GM12801 (cell line): ENCODE results near the gene NRXN3.

ENCODE experiments used
- TF ChIP-seq, protein P1 (sequence below): IDR thresholded peaks from one replicate; pipeline ENCODE4 v1.5.1; 2011; ENCODE audit warnings: control low read depth; ENCODE audit not compliant: insufficient read length; ENCODE audit errors: extremely low read depth

Gene NRXN3

DNA sequence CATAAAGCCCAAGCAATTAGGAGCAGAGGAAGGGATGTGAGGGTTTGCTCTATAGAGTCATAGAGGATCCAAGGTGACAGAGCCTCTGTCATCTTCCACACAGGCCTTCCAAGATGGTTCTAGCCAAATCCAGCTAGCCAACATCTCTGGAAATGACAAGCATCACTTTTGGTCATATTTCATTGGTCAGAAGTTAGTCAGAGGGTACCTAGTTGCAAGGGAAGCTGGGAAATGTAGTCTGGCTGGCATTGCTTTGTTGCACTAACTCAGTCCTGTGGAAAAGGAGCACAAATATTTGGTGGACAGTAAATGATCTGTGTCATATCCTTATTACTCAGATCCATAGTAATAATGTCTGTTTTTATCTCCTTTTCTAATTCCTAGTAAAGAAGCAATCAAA, 715.7 kb downstream of the NRXN3 start:
- TF ChIP-seq, protein P1, sequence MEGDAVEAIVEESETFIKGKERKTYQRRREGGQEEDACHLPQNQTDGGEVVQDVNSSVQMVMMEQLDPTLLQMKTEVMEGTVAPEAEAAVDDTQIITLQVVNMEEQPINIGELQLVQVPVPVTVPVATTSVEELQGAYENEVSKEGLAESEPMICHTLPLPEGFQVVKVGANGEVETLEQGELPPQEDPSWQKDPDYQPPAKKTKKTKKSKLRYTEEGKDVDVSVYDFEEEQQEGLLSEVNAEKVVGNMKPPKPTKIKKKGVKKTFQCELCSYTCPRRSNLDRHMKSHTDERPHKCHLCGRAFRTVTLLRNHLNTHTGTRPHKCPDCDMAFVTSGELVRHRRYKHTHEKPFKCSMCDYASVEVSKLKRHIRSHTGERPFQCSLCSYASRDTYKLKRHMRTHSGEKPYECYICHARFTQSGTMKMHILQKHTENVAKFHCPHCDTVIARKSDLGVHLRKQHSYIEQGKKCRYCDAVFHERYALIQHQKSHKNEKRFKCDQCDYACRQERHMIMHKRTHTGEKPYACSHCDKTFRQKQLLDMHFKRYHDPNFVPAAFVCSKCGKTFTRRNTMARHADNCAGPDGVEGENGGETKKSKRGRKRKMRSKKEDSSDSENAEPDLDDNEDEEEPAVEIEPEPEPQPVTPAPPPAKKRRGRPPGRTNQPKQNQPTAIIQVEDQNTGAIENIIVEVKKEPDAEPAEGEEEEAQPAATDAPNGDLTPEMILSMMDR: no peak

DNA sequence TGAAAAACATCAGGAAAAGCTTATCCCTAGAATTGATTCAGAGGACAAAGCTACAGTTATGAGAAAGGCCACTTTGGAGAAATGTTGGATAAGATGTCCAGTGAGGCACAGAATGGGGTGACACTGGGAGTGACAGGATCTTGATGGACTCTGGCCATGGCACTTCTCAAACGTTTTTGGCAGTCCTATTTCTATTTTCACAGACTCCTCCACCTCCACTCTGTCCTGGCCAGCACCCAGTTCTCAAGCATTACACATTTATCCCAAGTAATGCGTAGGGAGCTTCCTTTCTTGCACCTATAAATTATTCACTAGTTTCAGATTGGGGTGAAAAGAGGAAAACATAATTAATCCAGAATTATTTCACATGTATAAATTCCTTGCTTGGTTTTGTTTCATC, 727.3 kb downstream of the NRXN3 start:
- TF ChIP-seq, protein P1: no peak

DNA sequence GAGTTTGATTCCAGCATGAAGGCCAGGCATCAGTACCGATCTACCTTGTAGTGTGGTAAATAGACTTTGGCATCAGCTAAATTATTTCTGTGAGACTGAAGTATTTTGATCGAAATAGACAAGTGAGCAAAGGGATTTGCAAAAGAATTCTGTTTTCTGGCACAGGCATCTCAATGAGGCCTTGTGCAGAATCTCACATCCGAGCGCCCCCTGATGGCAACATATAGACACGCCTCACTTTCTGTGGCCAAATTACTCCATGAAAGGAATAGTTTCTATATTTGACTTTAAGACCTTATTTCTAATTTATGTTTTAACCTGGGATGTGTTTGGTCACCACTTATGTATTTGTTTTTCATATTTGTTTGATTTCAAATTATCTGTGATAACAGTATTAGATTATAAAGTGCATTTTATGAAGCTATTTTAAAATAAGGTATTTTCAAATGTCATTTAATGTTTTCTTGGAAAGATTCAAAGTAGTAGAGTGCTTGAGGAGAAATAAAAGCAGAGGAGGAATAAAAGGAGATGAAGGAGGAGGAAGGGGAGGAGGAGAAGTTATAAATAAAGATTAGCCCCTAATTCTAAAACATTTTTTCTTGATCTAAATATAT, 731.9 kb downstream of the NRXN3 start:
- TF ChIP-seq, protein P1: no peak

DNA sequence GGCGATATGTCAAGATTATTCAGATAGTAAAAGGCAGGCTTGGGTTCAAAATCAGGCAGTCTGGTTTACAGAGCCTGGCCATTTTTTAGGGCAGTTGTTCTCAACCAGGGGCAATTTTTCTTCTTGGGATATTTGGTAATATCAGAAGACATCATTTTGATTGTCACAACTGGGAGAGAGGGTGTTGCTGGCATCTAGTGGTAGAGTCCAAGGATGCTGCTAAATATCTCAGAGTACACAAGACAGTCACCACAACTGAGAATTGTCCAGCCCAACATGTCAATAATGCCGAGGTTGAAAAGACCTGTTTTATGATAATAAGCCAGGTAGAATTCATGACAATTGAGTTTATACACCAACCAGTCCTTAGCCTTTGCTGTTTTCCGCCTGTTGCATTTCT, 733.9 kb downstream of the NRXN3 start:
- TF ChIP-seq, protein P1: no peak

DNA sequence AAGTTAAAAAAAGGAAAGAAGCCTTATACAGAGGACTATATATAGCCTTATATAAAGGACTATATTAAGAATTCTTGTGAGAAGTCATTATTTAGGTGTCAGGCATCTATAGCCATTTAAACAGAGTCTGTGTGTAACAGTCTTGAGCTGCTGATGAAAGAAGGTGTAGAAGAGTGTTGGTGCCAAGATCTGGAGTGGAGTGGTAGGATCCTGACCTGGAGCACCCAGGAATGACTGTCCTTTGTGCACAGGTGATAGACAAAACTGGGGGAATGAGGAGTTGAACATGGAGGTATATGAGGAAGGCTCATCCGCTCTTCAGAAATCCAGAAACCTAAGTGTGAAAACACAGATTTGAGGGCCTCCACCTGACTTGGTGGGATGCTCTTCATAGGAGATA, 747.3 kb downstream of the NRXN3 start:
- TF ChIP-seq, protein P1: no peak

DNA sequence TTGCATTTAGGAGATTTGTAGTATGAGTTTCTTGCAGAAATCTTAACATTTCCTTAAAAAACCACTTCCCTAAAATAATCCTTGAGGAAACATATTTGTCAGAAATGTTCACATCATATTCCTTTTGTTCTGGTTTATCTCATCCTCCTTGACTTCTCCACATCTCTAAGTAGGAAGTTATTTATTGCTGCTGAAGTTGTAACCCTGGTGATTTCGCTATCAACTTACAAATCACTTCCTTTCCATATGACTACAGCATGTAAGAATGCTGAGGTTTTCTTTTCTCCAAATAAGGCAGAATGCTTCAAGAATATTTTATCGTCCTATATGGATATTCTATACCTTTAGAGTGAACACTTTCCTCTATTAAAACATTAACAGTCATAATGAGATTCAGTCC, 751.7 kb downstream of the NRXN3 start:
- TF ChIP-seq, protein P1: no peak

DNA sequence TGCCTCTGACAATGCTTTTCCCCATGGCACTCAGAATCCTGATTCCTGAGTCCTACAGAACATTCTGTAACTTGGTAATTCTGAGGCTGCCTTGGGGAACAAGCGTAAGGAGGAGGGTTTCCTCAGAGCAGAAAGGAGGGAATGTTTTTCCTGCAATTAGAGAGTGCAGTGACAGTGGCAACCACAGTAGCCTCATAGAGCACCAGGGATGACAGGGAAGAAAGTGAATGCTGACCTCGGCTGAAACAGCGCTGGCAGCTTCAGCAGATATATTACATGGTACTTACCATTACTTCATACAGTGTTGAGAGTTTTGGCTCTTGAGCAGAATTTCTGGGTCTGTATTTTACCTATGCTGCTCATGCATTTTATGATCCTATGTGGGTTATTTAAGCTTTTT, 757.1 kb downstream of the NRXN3 start:
- TF ChIP-seq, protein P1: no peak
